HG03159 (cell line): ENCODE data around the gene CNTN3.

Experiments used
- ATAC-seq: cut with Tn5 transposase; IDR thresholded peaks from one replicate; pipeline ENCODE4 v1.9.1; 2021; ENCODE audit warnings: mild to moderate bottlenecking, moderate library complexity; ENCODE audit not compliant: unreplicated experiment

CNTN3 gene

DNA sequence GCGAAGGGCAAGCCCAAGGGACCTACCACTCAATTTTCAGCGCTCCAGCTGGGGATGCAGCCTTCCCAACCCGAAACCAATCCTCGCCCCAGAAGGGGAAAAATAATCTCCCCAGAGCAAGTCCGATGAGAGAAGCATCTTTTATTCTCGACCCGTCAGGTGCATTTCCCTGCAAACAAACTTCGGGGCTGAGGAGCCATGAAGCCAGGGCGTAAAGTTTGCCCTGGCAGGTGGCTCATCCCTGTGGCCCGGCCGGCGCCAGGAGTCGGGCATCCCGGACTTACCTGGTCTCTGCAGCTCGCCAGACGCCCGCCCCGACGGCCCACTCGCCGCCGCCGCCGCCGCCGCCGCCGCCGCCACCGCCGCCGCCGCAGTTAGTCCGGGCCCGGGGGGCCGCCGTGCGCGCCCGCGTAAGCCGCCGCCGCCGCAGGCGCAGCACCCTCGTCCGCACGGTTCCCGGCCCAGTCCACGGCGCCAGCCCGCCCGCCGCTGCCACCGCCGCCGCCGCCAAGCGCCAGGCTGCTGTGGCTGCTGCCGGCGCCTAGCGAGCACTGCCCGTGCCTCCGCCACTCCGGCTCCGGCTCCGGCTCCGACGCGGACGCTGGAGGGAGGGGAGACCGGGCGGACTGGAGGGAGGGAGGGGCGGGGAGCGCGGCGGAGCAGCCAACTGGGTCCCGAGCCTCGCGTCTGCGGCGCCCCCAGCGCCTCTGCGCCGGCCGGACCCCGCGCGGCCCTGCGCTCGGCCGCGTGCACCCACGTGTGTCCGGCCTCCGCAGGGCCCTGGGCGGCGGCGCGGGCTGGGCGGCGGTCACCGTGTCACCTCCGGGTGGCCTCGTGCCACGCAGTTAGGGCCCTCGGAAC lies at the start of gene CNTN3:
Gene CNTN3, minus strand, starts transcription at position 553 of the 861 bp plus-strand sequence. CDS start 93,547 bp downstream, outside the sequence.
- no peak for ATAC-seq

DNA sequence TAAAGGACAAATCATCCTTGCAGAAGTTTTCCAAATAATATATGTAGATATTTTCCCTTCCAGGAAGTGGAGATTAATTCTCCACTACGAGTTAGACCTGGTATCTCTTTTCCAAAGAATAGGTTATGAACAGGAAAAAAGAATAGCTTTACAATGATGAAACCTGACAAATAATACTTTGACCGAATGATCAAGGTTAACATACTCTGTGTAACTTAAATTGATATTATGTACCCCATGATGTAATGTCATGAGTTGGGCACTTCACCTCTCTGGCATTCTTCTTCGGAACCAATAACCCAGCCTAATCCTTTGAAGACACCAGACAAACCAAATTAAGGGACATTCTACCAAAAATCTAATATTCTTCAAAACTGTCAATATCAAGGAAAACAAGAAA lies 48.7 kb upstream of the CNTN3 start:
- ATAC-seq: no peak

DNA sequence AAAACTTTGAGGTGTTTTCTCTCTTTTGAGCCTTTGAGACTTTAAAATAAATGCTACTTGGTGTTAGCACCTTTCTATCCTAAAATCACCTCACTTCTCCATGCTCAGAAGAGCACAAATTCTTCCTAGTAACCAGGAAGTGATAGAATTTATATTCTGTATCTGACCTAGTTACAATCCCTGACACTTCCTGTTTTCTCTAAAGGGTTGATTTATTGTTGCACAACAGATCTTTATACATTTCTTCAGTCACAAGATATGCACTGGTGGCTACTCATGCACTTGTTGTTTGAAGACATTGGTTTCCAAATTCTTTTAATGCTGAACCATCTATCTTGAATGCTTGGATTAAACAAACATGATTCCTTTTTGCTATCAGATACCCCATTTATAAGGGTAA lies 47.2 kb upstream of the CNTN3 start:
- ATAC-seq: no peak

- ATAC-seq: no peak
Measured at GRCh38 chr3:74651885-74652284, 37.4 kb upstream of the CNTN3 start.

- ATAC-seq: no peak
Measured at GRCh38 chr3:74651292-74651691, 36.8 kb upstream of the CNTN3 start.

DNA sequence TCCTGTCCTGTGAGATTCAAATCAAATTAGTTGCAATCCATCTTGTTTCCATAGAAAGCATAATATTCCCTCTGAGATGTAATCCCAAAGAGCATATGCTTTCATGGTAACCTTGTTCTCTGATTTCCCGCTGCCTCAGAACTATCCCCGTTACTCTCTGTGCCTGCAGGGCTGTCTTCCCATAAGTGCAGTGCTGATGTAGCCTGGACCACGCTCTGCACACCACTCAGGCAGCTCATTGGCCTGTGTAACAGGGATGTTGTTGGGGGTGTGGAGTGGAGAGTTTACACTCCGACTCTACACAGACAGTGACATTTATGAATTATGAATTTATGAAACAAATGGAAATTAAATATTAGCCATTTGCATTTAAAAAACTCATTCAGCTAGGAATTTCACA lies 33.6 kb upstream of the CNTN3 start:
- no peak for ATAC-seq

GRCh38 chr3:74646094-74646493 lies 31.6 kb upstream of the CNTN3 start:
- ATAC-seq: no peak

DNA sequence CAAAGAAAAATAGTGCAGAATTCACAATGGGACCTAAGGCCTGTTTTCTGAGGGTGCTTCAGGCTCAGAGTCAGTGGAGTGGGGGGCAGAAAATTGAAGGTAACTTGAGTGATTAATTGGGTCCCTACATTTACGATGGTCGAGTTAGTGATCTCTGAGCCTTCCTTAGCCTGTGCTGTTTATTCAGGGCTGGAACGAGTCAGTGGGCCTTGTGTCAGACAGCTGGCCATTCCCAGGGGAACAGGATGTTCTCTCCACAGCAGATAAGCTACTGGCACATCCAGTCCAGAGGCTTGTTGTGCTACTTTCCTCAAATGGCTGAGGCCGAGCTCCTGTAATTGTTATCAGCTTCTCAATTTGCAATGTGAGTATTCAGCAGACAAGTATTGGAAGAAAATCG lies 29.2 kb upstream of the CNTN3 start:
- no peak for ATAC-seq

DNA sequence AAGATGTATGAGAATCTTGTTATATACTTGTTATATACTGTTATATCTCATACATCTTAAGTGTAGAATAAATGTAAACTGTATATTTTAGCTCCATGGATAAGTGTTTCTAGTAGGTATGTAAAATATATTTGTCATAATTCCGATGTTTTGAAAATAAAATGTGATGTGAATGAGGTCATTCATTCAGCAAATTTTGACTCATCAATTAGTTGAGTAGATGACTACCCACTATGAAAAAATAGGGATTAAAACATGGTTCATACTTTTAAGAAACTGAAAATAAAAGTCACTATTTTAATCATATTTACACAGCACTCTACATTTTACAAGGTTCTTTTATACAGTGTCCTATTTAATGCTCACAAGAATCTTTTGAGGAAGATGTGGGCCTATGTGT lies 28.4 kb upstream of the CNTN3 start:
- no peak for ATAC-seq

GRCh38 chr3:74640211-74640610 lies 25.8 kb upstream of the CNTN3 start:
- no peak for ATAC-seq

- ATAC-seq: no peak
Measured at GRCh38 chr3:74639681-74640080, 25.2 kb upstream of the CNTN3 start.

GRCh38 chr3:74636981-74637380 lies 22.5 kb upstream of the CNTN3 start:
- ATAC-seq: no peak

- ATAC-seq: no peak
Measured at GRCh38 chr3:74633021-74633420, 18.6 kb upstream of the CNTN3 start.

DNA sequence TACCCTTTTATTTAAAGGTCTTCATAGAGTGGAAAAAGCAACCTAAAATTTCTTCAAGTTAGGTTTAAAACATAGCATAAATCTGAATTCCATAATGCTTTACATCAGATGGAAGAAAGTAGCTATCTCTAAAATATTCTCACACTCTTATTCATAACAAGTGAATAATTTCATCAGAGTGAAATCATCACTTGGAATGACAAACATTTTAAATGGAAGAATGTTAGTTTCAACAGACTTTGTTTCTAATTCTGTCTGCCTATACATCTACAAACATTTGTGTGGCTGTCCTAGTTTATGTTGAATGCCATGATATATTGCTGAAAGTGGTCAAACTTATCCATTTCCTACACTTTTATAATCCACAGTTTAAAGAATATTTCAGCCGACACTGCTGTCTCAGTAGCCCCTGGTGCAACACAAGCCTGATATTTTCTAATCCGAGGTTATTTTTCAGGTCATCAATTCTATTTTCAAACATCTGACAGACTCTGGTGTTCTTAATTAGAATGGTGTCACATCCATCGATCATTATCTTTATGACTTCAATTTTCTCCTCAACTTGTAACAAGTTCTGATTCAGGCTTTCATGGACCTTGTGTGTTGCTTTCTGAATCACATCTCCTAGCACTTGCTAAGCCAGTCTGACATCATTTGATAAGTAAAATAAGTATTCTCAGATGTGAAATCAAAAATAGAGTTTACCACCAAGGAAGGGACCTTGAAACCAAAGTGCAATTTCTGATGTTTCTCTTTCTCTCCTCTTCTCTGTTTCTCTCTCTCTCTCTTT lies 17.1 kb upstream of the CNTN3 start:
- ATAC-seq: no peak

GRCh38 chr3:74630602-74631001 lies 16.1 kb upstream of the CNTN3 start:
- no peak for ATAC-seq

- ATAC-seq: no peak
Measured at GRCh38 chr3:74626011-74626410, 11.6 kb upstream of the CNTN3 start.

- ATAC-seq: no peak
Measured at GRCh38 chr3:74624301-74624700, 9.8 kb upstream of the CNTN3 start.

DNA sequence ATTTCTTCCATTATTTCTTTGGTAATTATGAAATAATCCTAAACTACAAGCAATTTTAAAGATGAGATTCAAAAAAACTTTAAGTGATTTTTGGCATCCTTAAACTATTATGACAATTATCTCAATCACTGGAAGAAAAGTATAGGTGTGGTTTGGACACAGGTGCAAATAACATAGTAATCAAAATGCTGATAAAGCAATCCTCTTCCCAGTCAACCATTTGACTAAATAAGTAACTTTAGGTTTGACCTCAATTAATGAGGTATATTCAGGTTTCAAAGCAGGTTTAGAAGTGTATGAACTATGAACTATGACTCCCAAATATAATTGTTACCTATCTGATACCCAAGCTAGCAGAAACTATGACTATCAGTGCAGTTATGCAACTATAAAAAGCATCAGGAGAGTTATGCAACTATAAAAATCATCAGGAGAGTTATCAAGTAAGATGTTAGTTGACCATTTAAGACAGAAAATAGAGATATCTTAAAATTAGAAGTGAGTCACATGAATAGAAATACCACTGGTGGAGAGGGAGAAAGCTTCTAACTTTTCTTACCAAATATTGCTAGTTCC lies 8.9 kb upstream of the CNTN3 start:
- ATAC-seq: no peak

DNA sequence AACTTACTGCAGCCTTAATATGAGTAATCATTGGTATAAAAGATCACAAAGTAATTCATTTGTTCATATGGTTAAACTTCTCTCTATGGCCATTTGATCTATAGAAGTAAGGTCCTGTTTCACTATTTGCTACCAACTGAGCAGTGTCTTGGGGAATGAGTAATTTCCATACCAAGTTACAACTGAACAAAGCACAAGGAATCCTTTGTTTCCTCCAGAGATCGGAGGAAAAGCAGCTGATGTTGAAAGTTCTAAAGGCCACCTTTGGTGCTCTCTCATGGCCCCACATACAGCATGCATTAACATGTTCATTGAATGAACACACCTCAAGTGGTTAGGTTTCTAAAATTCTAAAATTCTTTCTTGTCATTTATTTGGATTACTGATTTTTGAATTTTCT lies 7.1 kb upstream of the CNTN3 start:
- ATAC-seq: no peak

GRCh38 chr3:74617776-74618175 lies 3.3 kb upstream of the CNTN3 start:
- no peak for ATAC-seq

- ATAC-seq: no peak
Measured at GRCh38 chr3:74613521-74614106, 845 bp downstream of the CNTN3 start.
